HG03108 (cell line): ENCODE results near the gene TBC1D14.

Experiments
- ATAC-seq: cut with Tn5 transposase; IDR thresholded peaks from one replicate; pipeline ENCODE4 v1.9.1; 2021; ENCODE audit warnings: moderate library complexity; ENCODE audit not compliant: unreplicated experiment

Gene TBC1D14

DNA sequence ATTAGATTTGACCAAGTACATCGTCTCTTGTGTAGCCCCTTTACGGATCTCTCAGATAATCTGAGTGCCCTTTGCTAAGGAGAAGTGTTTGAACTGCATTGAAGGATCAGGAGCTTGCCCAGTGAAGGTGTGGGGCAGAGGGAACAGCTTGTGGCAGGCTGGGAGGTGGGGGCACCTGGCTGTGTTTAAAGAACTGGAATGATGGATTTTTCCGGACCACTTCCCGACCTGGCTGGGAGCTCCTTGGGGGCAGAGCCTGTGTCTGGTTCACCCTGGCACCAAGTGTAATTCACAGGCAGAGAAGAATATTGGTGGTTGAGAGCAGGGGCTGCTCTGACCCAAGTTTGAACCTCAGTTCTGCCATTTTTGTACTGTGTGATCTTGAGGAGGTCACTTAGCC lies 18.5 kb downstream of the TBC1D14 start:
- no peak for ATAC-seq

DNA sequence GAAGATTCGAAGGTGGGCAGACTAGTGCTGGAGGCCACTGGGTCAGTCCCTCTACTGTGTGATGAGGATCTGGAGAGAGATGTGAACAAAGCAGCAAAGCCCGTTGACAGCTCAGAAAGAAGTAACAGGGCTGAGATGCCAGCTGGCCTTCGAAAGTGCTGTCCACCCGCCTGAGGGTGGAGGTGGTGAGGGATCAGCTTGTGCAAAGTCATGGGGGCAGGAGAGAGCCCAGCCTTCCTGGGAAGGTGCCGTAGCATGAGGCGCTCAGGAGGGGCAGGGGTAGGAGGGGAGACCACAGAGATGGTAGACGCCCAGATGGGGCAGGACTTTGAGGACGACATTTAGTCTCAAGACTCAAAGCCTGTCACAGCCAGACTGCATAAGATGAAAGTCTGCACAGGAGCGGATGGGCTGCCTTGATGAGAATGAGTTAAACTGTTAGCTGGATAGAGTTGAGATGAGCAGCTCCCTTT lies 19.7 kb downstream of the TBC1D14 start:
- ATAC-seq = no peak

DNA sequence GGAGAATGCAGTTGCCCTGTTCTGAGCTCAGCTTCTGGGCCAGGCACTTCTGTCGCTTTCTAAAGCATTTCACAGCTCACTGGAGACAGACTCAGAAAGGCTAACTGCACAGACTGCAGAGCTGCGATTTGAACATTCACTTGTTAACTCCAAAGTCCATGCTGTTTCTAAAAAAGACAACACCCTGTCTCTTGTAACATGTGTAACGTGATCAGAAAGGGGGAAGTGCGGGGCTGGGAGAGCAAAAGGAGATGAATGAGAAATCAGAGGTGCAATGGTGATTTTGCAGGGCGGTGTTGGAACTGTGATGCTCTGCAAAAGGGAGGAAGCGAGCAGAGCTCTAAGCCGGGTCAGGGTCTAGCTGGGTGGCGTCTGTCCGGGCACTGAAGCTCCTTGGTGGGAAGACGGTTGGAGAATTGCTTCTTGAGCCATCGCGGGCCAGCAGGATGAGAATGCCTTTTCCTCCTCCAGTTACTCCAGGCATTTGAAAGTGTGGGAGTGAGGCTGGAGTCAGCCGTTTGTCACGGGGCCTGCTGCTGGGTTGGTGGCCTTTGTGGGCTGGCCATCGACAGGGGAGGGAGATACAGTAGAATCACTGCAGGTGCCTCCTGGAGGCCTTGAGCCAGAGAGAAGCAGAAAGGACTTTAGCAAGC lies 20.3 kb downstream of the TBC1D14 start:
- no peak for ATAC-seq

DNA sequence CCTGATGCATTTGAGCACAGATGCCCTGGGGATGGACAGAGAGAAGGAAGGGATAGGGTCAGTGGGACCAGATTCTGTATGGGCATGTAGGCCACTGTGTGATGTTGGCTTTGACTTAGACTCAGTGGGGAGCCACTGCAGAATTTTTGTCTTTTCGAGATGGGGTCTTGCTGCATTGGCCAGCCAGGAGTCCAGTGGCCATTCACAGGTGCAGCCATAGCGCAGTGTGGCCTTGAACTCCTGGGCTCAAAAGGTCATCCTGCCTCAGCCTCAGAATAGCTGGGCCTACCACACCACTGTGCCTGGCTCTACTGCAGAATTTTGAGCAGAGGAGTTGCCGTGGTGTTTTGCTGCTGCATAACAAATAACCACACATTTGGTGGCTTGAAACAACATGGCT lies 22.8 kb downstream of the TBC1D14 start:
- ATAC-seq = no peak

DNA sequence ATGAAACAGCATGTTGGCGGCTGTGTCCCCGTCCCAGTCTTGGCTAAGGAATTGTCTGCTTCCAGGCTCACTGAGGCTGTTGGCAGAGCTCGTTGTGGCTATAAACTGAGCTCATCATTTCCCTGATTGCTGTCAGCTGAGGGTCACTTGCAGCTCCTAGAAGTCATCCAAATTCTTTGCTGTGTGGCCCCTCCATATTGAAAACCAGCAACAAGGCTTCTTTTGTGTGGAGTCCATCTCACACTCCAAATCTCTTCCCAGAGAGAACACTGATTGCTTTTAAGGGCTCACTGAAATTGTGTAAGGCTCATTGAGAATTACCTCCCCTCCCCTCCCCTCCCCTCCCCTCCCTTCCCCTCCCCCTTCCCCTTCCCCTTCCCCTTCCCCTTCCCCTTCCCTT lies 23.3 kb downstream of the TBC1D14 start:
- ATAC-seq = no peak

DNA sequence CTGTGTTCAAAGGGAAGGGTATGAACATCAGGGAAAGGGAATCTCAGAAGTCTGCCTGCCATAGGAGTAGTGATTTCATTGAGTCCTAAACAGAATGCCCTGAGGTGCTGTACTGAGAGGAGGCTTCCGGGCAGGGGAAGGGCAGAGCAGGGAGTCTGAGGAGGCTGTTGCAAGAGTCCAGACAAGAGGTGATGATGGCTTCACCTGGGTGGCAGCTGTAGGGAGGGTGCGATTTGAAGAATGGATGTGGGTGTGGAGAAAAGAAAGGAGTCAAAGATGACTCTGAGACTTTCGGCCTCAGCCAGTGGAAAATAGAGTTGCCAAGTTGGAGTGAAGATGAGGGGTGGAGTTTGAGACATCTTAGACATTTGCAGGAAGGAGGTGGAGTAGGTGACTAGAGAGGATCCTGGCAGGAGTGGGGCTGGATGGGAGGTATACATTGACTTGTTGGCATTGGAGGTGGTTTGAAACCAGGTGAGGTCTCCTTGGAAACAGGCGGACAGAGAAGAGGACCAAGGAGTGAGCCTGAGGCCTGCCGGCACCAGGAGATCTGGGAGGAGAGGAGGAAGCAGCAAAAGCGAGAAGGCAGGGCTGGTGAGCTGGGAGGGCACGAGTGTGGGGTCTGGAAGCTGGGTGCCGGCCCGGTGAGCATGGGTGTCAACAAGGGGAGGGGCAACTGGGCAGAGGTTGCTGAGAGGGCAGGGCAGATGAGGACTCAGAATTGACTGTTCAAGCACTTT lies 24.2 kb downstream of the TBC1D14 start:
- ATAC-seq = no peak

DNA sequence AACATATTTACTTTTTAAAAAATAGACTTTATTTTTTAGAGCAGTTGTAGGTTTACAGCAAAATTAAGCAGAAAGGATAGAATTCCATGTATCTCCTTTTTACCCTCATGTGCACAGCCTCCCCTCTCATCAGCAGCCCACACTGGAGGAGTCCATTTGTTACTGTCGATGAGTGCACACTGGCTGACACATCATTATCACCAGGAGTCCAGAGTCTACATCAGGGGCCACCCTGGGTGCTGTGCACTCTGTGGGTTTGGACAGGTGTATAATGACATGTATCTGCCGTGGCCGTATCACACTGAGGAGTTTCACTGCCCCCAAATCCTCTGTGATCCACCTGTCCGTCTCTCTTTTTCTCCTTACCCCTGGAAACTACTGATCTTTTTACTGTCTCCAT lies 26.3 kb downstream of the TBC1D14 start:
- no peak for ATAC-seq

DNA sequence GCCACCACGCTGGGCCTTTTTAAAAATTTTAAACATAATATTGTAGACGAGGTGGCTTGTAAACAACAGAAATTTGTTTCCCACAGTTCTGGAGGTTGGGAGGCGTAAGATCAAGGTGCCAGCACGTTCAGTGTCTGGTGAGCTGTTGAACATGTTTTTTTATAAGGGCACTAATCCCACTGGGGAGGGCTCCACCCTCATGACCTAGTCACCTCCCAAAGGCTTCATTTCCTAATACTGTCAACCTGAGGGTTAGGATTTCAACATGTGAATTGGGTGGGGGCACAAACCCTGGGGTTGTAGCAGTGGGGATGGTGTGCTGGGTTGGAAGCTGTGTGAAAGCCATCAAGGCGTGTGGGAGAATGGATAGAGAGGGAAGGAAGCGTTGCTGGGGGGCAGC lies 27.6 kb downstream of the TBC1D14 start:
- ATAC-seq = no peak

DNA sequence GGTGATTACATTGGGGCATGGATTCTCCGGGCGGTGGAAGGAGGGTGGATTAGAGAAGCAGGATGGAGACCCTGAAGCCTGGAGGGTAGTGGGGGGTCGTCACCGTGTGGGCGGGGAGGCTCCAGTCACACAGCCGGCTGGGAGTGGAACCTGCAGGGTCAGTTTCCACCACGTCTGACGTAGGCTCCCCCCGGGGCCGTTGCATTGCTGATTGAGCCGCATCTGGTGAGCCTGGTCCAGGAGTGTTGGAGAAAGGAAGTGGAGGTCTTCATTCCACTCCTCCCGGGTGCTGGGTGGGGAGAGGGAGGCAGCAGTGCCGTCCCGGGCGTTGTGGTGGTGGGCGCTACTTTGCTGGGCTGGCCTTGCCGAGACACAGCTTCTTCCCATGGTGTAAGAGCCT lies 28.1 kb downstream of the TBC1D14 start:
- ATAC-seq = no peak

DNA sequence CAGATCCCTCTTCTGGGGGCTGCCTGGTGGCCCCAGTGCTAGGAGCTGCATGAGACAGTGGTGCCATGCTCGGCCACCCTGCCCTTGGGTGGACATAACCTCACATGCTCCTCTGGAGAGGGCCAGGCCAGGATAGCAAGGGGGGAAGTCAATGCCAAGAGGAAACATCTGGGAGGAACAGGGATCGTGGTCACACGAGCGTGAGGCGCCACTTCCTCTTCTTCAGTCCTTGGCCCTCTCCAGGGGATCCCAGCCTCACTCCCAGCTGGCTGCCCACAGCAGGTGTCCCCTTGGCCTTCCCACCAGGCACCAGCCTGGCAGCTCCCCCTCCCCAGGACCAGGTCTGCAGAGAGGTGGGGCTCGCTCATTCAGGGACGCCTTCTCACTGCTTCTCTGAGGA lies 28.6 kb downstream of the TBC1D14 start:
- ATAC-seq = no peak

DNA sequence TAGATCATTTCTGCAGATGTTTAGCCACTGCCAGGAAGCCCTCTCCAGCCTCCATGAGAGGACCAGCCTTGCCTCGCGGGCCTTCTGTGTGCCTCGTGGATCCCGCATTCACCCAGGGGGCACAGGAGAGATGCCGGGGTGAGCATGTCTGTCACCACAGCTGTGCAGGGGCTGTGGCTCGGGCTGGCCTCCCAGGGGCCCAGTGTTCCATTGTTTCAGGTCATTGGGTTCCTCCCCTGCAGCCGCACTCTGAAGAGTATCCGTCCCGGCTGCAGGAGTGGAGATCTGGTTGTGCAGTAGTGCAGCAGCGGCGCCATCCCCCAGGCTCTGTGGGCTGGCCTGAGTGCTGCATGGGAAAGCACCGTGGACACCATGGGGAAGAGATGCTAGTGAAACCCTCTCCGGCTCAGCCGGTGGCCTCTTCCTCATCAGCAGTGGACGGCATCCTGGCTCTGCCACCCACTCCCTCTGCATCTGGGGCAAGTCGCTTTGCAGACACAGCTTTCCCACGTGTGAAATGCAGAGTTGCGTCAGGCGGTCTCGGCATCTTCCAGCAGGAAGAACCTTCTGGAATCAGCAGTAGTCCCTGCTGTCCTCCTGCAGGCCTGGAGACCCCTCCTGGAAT lies 29.1 kb downstream of the TBC1D14 start:
- ATAC-seq = no peak

DNA sequence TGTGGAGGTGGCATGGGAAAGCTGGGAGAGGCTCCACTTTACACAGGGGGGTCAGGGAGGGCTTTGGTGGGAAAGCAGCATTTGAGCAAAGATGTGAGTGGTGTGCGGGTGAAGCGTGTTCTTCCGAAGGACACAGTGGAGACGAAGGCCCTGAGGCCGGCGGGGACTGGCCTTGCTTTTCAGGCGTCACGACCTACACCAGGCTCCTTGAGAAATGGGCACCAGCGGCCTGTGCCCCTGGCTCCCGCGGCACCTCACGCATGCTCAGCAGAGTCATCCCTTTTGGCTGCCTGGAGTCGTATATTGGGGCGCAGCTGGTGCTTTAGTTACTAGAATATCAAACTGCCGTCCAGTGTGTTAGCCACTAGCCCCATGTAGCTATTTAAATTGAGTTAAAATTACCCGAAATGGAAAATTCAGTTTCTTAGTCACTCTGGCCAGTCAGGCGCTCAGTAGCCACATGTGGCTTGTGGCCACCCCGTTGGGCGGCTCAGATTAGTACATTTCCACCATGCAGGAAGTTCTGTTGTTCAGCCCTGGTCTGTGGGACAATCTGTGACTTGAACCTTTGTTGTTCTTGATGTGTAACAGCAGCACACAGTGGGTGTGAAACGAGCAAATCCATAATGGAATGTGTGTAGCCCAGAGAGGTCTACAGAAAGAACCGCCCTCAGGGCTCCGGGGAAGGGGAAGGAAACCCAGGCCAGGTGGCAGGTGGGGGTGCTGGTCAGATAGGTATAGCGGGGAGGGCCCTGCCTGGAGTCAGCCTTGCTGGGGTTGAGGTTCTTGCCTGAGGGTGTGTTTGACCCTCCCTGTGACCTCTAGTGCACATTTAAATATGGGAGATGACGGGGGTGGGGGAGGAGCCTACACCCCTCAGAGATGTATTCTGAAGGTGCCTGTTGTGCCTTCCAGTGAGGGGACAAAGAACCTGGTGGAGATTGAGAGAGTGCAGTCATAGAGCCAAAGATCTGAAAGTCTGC lies 30.4 kb downstream of the TBC1D14 start:
- no peak for ATAC-seq

DNA sequence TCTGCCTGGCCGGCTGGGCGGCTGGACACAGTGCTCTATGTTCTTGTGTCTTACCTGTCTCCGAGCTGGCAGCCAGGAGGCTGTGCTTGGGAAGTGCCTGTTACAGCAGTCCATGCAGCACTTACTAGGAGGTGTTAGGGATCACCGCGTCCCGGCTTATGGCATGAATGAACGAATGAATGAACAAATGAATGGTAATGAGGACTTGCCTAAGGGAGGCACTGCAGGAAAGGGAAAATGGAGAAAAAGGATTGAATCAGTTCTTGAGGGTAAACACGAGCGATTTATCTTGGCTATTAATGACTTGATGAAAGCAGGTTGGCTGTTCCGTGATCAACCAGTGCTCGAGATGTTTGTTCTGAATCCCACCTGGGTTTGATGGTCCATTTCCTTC lies 31.1 kb downstream of the TBC1D14 start:
- no peak for ATAC-seq

DNA sequence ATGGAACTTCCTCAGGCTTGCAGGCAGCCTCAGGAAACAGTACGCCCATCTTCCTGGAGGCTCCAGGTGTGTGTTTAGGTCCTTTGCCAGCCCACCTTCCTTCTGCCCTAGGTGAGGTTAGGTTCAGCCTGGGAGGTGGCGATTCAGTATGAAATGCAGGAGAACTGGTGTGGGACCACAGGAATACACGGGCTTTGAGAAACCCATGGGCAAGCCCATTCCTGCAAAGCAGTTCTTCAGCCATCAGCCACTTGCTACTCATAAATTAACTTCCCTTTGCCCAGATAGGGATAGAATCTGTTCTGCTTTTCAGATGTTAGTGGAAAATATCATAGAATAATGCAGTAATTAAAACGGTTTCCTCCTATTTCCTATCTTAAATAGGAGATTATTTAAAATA lies 32.2 kb downstream of the TBC1D14 start:
- no peak for ATAC-seq

DNA sequence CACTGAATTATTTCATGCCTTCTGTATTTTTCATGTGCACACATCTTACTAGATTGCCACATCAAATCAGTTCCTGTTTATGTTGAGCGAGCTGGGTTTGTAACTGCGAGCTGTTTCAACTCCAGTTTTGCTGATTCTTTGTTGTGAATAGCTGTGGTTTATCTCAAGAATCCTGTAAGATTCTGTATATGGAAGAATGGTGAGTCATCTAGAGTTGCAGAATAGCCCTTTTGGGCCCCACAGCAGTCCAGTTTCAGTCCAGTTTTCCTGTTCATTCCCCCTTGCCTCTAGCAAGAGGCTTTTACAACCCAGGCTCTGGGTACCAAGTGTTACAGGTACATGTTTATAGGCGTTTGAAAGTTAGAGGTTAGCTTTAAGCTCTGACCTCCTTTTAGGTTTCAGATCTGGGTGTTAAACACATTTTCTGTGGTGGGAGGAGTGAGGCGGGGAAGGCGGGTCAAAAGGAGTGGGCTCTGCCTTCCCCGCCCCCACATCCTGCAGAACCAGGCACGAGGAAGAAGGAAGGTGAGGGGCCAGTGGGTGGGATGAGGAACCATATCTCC lies 32.7 kb downstream of the TBC1D14 start:
- peak; percentile 70 for ATAC-seq

DNA sequence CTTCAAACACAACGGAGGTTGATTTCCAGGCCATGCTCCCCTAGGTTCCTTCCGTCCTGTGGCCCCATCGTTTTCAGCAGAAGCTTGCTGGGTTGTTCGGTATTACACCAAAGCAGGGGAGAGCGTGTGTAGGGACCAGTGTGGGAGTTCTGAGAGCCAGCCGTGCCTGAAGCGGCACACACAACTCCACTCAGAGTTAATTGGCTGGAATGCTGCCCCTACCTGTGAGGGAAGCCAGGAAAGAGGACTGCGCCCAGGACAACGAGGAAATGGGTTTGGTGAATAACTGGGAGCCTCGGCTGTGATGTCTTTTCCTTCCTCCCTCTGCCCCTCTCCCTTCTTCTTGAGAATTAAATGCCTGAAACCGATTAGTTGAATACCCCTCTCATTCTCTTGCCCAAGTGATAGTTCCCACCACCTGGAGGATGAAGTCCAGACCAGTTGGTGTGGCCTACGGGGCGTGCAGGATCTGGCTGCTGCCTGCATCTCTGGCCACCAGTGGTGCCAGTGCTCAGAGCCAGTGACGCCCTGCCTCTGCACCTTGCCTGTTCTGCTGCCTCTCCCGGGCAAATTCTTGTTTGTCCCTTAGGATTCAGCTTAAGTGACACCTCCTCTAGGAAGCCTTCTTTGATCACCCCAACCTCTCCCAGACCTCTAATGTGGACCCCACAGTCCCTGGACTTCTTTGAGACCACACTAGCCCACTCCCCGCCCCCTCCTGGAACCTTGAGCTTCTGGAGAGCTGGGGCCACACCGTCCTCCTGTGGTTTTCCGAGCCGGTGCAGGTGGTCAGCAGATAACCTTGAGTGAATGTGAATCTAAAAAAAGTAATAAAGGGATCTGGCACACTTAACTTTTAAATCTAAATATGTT lies 33.6 kb downstream of the TBC1D14 start:
- no peak for ATAC-seq

DNA sequence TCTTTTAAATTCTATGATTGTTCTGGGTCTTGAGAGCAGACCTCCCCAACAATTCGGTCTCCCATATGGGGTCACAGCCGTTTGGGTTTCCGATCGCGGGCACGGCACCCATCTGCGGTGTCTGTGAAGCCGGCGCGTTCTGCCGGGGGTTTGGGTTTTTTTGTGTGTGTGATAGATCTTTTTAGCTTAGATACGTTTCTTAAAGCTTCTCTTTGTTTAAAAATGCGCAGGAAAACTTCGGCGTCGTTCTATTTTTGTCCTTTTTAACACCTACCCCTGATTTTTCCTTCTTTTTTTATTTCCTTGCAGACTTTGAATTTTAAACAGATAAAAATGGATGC lies 34.2 kb downstream of the TBC1D14 start:
- no peak for ATAC-seq

DNA sequence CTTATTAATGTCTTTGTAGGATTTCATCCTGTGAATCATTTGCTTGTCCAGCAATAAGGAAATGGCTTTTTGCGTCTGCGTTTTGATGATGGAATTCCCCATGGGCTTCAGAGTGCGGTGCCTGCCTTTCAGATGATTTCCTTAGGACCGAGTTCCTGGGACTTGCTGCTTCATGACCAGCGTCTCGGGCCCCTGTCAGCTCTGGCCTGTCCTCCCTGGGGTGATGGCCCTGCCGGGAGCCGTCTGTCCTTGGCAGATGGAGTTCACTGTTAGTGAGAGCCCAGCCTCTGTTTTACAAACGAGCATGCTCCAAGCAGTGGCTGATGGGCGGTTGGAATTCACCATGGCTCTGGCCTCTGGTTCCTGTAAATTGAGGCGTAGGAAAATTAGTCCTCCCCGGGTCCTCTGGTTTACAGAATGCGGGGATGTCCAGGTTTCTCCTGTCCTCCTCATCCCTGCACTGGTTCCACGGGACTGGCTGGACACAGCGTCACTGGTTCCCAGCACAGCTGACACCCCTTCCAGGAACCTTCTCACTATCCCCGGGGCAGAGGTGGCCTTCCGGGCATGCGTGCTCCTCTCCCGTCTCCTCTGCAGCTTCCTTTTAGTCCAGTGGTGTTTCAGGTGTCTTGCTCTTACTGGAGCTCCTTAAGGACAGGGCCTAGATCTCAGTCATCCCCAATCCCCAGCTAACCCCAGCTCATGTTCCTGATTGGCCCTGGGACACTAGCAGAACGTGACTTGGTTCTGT lies 34.9 kb downstream of the TBC1D14 start:
- ATAC-seq = no peak

DNA sequence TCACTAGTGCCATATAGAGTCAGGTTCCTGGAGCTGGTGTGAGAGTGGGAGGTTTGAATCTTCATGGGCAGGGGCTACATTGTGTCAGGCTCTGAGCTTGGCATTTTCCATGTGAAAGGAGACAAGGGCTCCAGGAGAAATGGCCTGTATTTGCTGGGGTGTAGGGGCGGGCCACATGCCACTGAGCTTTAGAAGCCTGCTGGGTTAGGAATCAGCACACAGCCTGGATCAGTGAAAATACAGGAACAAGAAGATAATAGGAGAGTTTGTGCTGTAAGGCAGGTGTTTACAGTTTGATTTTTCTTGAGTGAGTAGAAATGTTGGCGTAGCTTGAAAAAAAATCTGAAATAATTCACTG lies 35.4 kb downstream of the TBC1D14 start:
- ATAC-seq = no peak
